Upper lobe of right lung (tissue), 1 donor: Measurements from ENCODE around the gene ZPR1. TPM values are rescaled to one million over a fixed set of nuclear protein-coding genes. Genes with fewer than 3 reads are reported as not detected.

Source experiments
- ATAC-seq: fragments of 200-7000 bp; cut with Tn5 transposase; one replicate; pipeline ENCODE4 v1.9.1; 2020; ENCODE audit warnings: mild to moderate bottlenecking, moderate library complexity
- DNase-seq: peaks from one replicate; pipeline ENCODE4 v3.0.0-alpha.2; 2020
- H3K27ac ChIP-seq: fragments of 200-600 bp; one replicate; pipeline ENCODE4 v1.8.0; 2022
- H3K27me3 ChIP-seq: fragments of 200-600 bp; one replicate; pipeline ENCODE4 v1.8.0; 2022; ENCODE audit warnings: mild to moderate bottlenecking
- H3K36me3 ChIP-seq: fragments of 200-600 bp; one replicate; pipeline ENCODE4 v1.8.0; 2022
- H3K4me1 ChIP-seq: fragments of 200-600 bp; one replicate; pipeline ENCODE4 v1.8.0; 2022
- H3K4me3 ChIP-seq: fragments of 200-600 bp; one replicate; pipeline ENCODE4 v1.8.0; 2022; ENCODE audit warnings: mild to moderate bottlenecking
- H3K9me3 ChIP-seq: fragments of 200-600 bp; one replicate; pipeline ENCODE4 v1.8.0; 2022
- CTCF ChIP-seq: fragments of 200-600 bp; IDR thresholded peaks from one replicate; pipeline ENCODE4 v1.8.0; 2022; ENCODE audit warnings: antibody characterized with exemption
- intact Hi-C: fragments of 100-400 bp; cut with DNase I; formaldehyde crosslinking; loops from one replicate; pipeline ENCODE4 v1.11.0; 2022
- total RNA-seq: library from RNA; stranded (reverse); fragmentation: NEBNext Ultra II Directional; extraction: Animal tissue kit (Norgen Biotek cat#: 25700); gene quantifications from one replicate; pipeline ENCODE4 v1.2.1, GENCODE V29; 2021
- donor health status: DM: no; HTN: yes; CAD: no; lungs with severe emphysema.

Gene ZPR1
- total RNA-seq, 1 donor from 2014 or later = 43.1 TPM

GRCh38 chr11:116829525-116830183 is 41.8 kb upstream of the ZPR1 start, which contains the start of gene APOC3:
Gene APOC3, plus strand, starts transcription at chr11:116829907. Its CDS starts 676 bp downstream, at chr11:116830583.
- ATAC-seq = no peak
- Histone ChIP-seq H3K4me1 (peaks cover 6% of the 10 kb centered on the region), H3K27ac (no peak within 1 kb of the TSS), H3K27me3 (no peaks in the 10 kb centered on the region), H3K9me3 (no peaks in the 10 kb centered on the region), H3K4me3 (no peak within 1 kb of the TSS), H3K36me3 (no peaks in the 10 kb centered on the region)
- no peak for TF ChIP-seq CTCF
- intact Hi-C loops = no loop called here
- DNase-seq = no peak

GRCh38 chr11:116828632-116829524 is 41.1 kb upstream of the ZPR1 start:
- no peak overlapping the region for H3K27ac ChIP-seq
- ATAC-seq (no peak), DNase-seq (no peak)
- intact Hi-C loops = no loop called here
- no peaks in the 10 kb centered on the region for H3K27me3 ChIP-seq
- H3K4me1 ChIP-seq = no peaks in the 10 kb centered on the region
- H3K36me3 ChIP-seq = no peaks in the 10 kb centered on the region
- H3K9me3 ChIP-seq = no peaks in the 10 kb centered on the region
- TF ChIP-seq CTCF = no peak
- H3K4me3 ChIP-seq = no peak overlapping the region

- no peak for TF ChIP-seq CTCF
- Histone ChIP-seq H3K9me3 (no peaks in the 10 kb centered on the region), H3K4me3 (no peak overlapping the region), H3K36me3 (no peaks in the 10 kb centered on the region), H3K27ac (no peak overlapping the region), H3K4me1 (no peaks in the 10 kb centered on the region), H3K27me3 (no peaks in the 10 kb centered on the region)
- intact Hi-C loops = no loop called here
- ATAC-seq (no peak), DNase-seq (peak; percentile 45)
Observed at GRCh38 chr11:116827461-116827860, 39.6 kb upstream of the ZPR1 start.

GRCh38 chr11:116826751-116827431 is 39.1 kb upstream of the ZPR1 start:
- TF ChIP-seq CTCF = no peak
- no peak overlapping the region for H3K27ac ChIP-seq
- ATAC-seq = no peak
- no peaks in the 10 kb centered on the region for H3K36me3 ChIP-seq
- no peak overlapping the region for H3K4me3 ChIP-seq
- H3K27me3 ChIP-seq = no peaks in the 10 kb centered on the region
- no peaks in the 10 kb centered on the region for H3K9me3 ChIP-seq
- DNase-seq = no peak
- intact Hi-C loops = no loop called here
- no peaks in the 10 kb centered on the region for H3K4me1 ChIP-seq

GRCh38 chr11:116825854-116826750 is 38.3 kb upstream of the ZPR1 start:
- no peak overlapping the region for H3K27ac ChIP-seq
- H3K4me1 ChIP-seq = no peaks in the 10 kb centered on the region
- H3K9me3 ChIP-seq = no peaks in the 10 kb centered on the region
- no peaks in the 10 kb centered on the region for H3K36me3 ChIP-seq
- H3K27me3 ChIP-seq = no peaks in the 10 kb centered on the region
- intact Hi-C loops = no loop called here
- no peak overlapping the region for H3K4me3 ChIP-seq
- TF ChIP-seq CTCF = no peak
- ATAC-seq = no peak
- DNase-seq = no peak
